Chondrocyte (in vitro differentiated cells): ENCODE data around the gene CRABP2. TPM values are rescaled to one million over a fixed set of nuclear protein-coding genes. Genes with fewer than 3 reads are reported as not detected.

Source experiments
- DNase-seq: peaks from one replicate; pipeline ENCODE4 v3.0.0; 2021; ENCODE audit warnings: mixed read lengths, low spot score
- H3K27ac Mint-ChIP-seq: one replicate; pipeline ENCODE4 v1.8.0; 2021; ENCODE audit warnings: mild to moderate bottlenecking, moderate library complexity, mixed read lengths; ENCODE audit not compliant: unreplicated experiment
- H3K27me3 Mint-ChIP-seq: 2 replicates; pipeline ENCODE4 v1.8.0; 2021; ENCODE audit warnings: low read depth, mixed read lengths
- H3K36me3 Mint-ChIP-seq: 2 replicates; pipeline ENCODE4 v1.8.0; 2021; ENCODE audit warnings: low read depth, mixed read lengths
- H3K4me1 Mint-ChIP-seq: 2 replicates; pipeline ENCODE4 v1.8.0; 2021; ENCODE audit warnings: low read depth, mild to moderate bottlenecking, mixed read lengths
- H3K4me3 Mint-ChIP-seq: one replicate; pipeline ENCODE4 v1.8.0; 2021; ENCODE audit warnings: mild to moderate bottlenecking, moderate library complexity, mixed read lengths; ENCODE audit not compliant: unreplicated experiment
- H3K9me3 Mint-ChIP-seq: 2 replicates; pipeline ENCODE4 v1.8.0; 2021; ENCODE audit warnings: low read depth, mixed read lengths
- CTCF ChIP-seq: fragments of 200-600 bp; sonication (generic); IDR thresholded peaks from 2 replicates; pipeline ENCODE4 v1.5.0; 2021; ENCODE audit warnings: antibody characterized with exemption, mild to moderate bottlenecking, moderate library complexity
- total RNA-seq: library from RNA; stranded (reverse); gene quantifications from 3 replicates; pipeline ENCODE4 v1.2.1, GENCODE V29; 2021

CRABP2 gene
- total RNA-seq, 1 donor from 2014 or later: 93.5 TPM

- Mint-ChIP-seq H3K4me1 (peaks cover 30% of the 10 kb centered on the region), H3K4me3 (no peak overlapping the region), H3K9me3 (no peaks in the 10 kb centered on the region), H3K27ac (no peak overlapping the region), H3K36me3 (peaks cover 14% of the 10 kb centered on the region), H3K27me3 (peaks cover 1% of the 10 kb centered on the region)
- DNase-seq: no peak
- no peak for TF ChIP-seq CTCF
Measured at GRCh38 chr1:156696755-156697154, 8.6 kb downstream of the CRABP2 start.

- no peaks in the 10 kb centered on the region for H3K9me3 Mint-ChIP-seq
- peaks cover 7% of the 10 kb centered on the region for H3K36me3 Mint-ChIP-seq
- no peak overlapping the region for H3K27ac Mint-ChIP-seq
- TF ChIP-seq CTCF: no peak
- peaks cover 46% of the 10 kb centered on the region for H3K4me1 Mint-ChIP-seq
- H3K4me3 Mint-ChIP-seq: no peak overlapping the region
- H3K27me3 Mint-ChIP-seq: peaks cover 1% of the 10 kb centered on the region
- DNase-seq: no peak
Measured at GRCh38 chr1:156694690-156694962, 10.8 kb downstream of the CRABP2 start.

GRCh38 chr1:156693848-156694689 lies 11.3 kb downstream of the CRABP2 start:
- Mint-ChIP-seq H3K36me3 (peaks cover 5% of the 10 kb centered on the region), H3K27me3 (peaks cover 1% of the 10 kb centered on the region), H3K9me3 (no peaks in the 10 kb centered on the region), H3K4me1 (peaks cover 52% of the 10 kb centered on the region), H3K4me3 (no peak overlapping the region), H3K27ac (peak overlapping the region; percentile 27)
- DNase-seq: no peak
- TF ChIP-seq CTCF: no peak

GRCh38 chr1:156692925-156693847 lies 12.2 kb downstream of the CRABP2 start:
- Mint-ChIP-seq H3K27ac (peak overlapping the region; percentile 42), H3K27me3 (peaks cover 1% of the 10 kb centered on the region), H3K4me3 (no peak overlapping the region), H3K9me3 (no peaks in the 10 kb centered on the region), H3K4me1 (peaks cover 54% of the 10 kb centered on the region), H3K36me3 (no peaks in the 10 kb centered on the region)
- no peak for DNase-seq
- no peak for TF ChIP-seq CTCF

- H3K27ac Mint-ChIP-seq: no peak overlapping the region
Measured at GRCh38 chr1:156692441-156692924, 12.9 kb downstream of the CRABP2 start.

More at GRCh38 chr1:156692441-156692924, 12.9 kb downstream of the CRABP2 start:
- peaks cover 54% of the 10 kb centered on the region for H3K4me1 Mint-ChIP-seq
- no peak for DNase-seq
- peaks cover 1% of the 10 kb centered on the region for H3K27me3 Mint-ChIP-seq
- H3K9me3 Mint-ChIP-seq: no peaks in the 10 kb centered on the region
- no peak for TF ChIP-seq CTCF
- H3K36me3 Mint-ChIP-seq: no peaks in the 10 kb centered on the region
- no peak overlapping the region for H3K4me3 Mint-ChIP-seq
